IMR-90 (cell line): ENCODE measurements around the gene PDK4.

Source experiments
- BHLHE40 ChIP-seq: fragments of 150-350 bp; IDR thresholded peaks from 2 replicates; pipeline ENCODE4 v1.6.1; 2016; ENCODE audit warnings: mild to moderate bottlenecking, low read depth, low read length
- CEBPB ChIP-seq: IDR thresholded peaks from 2 replicates; pipeline ENCODE4 v1.6.1; 2012; ENCODE audit warnings: low read depth, low read length, improper control_type of control experiment
- FOS ChIP-seq: fragments of 150-350 bp; IDR thresholded peaks from 2 replicates; pipeline ENCODE4 v1.6.1; 2016; ENCODE audit warnings: low read depth, low read length
- MAFK ChIP-seq: IDR thresholded peaks from 2 replicates; pipeline ENCODE4 v1.6.1; 2012; ENCODE audit warnings: low read depth, low read length, improper control_type of control experiment
- MAZ ChIP-seq: IDR thresholded peaks from 2 replicates; pipeline ENCODE4 v1.6.1; 2012; ENCODE audit warnings: low read depth, mild to moderate bottlenecking, low read length, improper control_type of control experiment, moderate library complexity, borderline replicate concordance
- MXI1 ChIP-seq: IDR thresholded peaks from 2 replicates; pipeline ENCODE4 v1.6.1; 2012; ENCODE audit warnings: low read depth, mild to moderate bottlenecking, low read length, moderate library complexity, borderline replicate concordance
- NFE2L2 ChIP-seq: fragments of 150-350 bp; IDR thresholded peaks from 2 replicates; pipeline ENCODE4 v1.6.1; 2016; ENCODE audit warnings: low read depth, mild to moderate bottlenecking, low read length
- POLR2A ChIP-seq: IDR thresholded peaks from 2 replicates; pipeline ENCODE4 v1.6.1; 2012; ENCODE audit warnings: mild to moderate bottlenecking, low read depth, low read length
- RAD21 ChIP-seq: IDR thresholded peaks from 2 replicates; pipeline ENCODE4 v1.6.1; 2012; ENCODE audit warnings: low read length, improper control_type of control experiment
- RCOR1 ChIP-seq: IDR thresholded peaks from 2 replicates; pipeline ENCODE4 v1.6.1; 2012; ENCODE audit warnings: mild to moderate bottlenecking, low read length, improper control_type of control experiment; ENCODE audit not compliant: insufficient replicate concordance
- RFX5 ChIP-seq: IDR thresholded peaks from 2 replicates; pipeline ENCODE4 v1.8.0; 2012; ENCODE audit warnings: low read depth, mild to moderate bottlenecking, low read length, moderate library complexity
- SMC3 ChIP-seq: fragments of 150-350 bp; IDR thresholded peaks from 2 replicates; pipeline ENCODE4 v1.6.1; 2016; ENCODE audit warnings: low read depth, mild to moderate bottlenecking, antibody characterized with exemption, low read length, moderate library complexity
- TF ChIP-seq, protein P1 (sequence below): conservative IDR thresholded peaks from 2 replicates; pipeline ENCODE4 v1.5.1; 2012; ENCODE audit warnings: mild to moderate bottlenecking, low read depth, low read length, improper control_type of control experiment
- TF ChIP-seq, protein P2 (sequence below): fragments of 150-350 bp; IDR thresholded peaks from 2 replicates; pipeline ENCODE4 v1.6.1; 2017; ENCODE audit warnings: mild to moderate bottlenecking, antibody characterized with exemption, low read length, low read depth

DNA sequence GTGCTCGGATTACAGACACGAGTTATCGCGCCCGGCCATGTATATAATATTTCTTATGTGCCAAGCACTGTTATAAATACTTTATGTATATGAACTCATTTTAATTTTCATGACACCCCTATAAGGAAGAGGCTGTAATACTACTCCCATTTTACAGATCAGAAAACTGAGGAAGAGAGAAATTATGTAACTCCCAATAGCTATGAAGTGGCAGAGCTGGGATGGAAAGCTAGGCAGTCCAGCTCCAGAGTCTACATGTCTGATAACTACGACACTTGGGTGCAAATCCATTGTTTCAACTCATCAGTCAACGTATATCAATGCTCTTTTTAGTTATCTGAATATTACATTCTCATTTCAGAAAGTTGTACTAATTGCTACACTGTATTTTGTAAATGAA is 17.0 kb downstream of the PDK4 start:
- no peak for TF ChIP-seq SMC3
- no peak for TF ChIP-seq RAD21
- TF ChIP-seq, protein P1, sequence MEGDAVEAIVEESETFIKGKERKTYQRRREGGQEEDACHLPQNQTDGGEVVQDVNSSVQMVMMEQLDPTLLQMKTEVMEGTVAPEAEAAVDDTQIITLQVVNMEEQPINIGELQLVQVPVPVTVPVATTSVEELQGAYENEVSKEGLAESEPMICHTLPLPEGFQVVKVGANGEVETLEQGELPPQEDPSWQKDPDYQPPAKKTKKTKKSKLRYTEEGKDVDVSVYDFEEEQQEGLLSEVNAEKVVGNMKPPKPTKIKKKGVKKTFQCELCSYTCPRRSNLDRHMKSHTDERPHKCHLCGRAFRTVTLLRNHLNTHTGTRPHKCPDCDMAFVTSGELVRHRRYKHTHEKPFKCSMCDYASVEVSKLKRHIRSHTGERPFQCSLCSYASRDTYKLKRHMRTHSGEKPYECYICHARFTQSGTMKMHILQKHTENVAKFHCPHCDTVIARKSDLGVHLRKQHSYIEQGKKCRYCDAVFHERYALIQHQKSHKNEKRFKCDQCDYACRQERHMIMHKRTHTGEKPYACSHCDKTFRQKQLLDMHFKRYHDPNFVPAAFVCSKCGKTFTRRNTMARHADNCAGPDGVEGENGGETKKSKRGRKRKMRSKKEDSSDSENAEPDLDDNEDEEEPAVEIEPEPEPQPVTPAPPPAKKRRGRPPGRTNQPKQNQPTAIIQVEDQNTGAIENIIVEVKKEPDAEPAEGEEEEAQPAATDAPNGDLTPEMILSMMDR: no peak
- no peak for TF ChIP-seq CEBPB
- TF ChIP-seq BHLHE40: no peak
- TF ChIP-seq MAFK: no peak
- no peak for TF ChIP-seq POLR2A
- TF ChIP-seq MAZ: no peak
- TF ChIP-seq, protein P2, sequence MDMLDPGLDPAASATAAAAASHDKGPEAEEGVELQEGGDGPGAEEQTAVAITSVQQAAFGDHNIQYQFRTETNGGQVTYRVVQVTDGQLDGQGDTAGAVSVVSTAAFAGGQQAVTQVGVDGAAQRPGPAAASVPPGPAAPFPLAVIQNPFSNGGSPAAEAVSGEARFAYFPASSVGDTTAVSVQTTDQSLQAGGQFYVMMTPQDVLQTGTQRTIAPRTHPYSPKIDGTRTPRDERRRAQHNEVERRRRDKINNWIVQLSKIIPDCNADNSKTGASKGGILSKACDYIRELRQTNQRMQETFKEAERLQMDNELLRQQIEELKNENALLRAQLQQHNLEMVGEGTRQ: no peak
- TF ChIP-seq MXI1: no peak
- no peak for TF ChIP-seq RFX5
- no peak for TF ChIP-seq RCOR1
- TF ChIP-seq FOS: no peak
- no peak for TF ChIP-seq NFE2L2
